ENCODE measurements around the gene ZNF500. TPM values are rescaled to one million over a fixed set of nuclear protein-coding genes. Genes with fewer than 3 reads are reported as not detected.
A peak's percentile ranks its signal among the peaks of the same experiment; 100 is the strongest.

Gene ZNF500
- total RNA-seq, 1 experiment from 2014 or later, result 18.3 TPM

DNA sequence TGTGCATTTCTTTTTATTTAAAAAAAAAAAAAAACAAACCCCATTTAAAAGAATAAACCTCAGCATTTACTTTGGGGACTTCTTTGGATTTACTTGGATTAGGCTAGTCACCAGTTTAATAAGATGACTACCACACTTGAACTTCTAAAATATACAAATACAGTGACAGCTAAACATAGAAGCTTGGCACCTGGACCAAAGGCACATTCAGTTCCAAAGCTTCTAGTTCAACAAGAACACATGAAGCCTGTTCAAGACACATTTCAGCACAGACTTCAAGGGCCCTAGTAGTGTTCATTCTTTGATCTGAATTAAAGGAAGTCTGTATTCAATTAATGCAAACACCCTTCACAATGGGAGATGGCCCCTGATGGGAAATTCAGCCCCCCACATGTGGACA, 47.1 kb upstream of the ZNF500 start:
- H3K79me1 ChIP-seq (ENCODE audit: insufficient read depth, low read depth, low read length, poor library complexity, severe bottlenecking), result no peaks in the 10 kb centered on the region
- no peak for TF ChIP-seq CTCF (conservative IDR thresholded peaks at IDR 0.05)
- H4K8ac ChIP-seq (replicated peaks; ENCODE audit: insufficient read length, low read depth, low read length), result no peak overlapping the region
- H4K91ac ChIP-seq (ENCODE audit: insufficient read length, low read depth, low read length), result no peak overlapping the region
- no peaks in the 10 kb centered on the region for H3K23me2 ChIP-seq (ENCODE audit: insufficient read length, low read depth, low read length, poor library complexity, severe bottlenecking)
- no peak overlapping the region for H3T11ph ChIP-seq (ENCODE audit: low read length)
- no peak overlapping the region for H3K23ac ChIP-seq (ENCODE audit: insufficient read length, low read depth, low read length)
- no peak overlapping the region for H3K4me3 Mint-ChIP-seq
- peak overlapping the region in 1 of 3 experiments; percentile 47; a peak in 2 of 7 replicates for H3K27ac Mint-ChIP-seq
- H4K5ac ChIP-seq (ENCODE audit: insufficient read length, low read depth, low read length), result no peak overlapping the region
- no peak overlapping the region for H3K9ac ChIP-seq (ENCODE audit: extremely low read depth, insufficient read length, low read length)
- H2BK20ac ChIP-seq (ENCODE audit: low read depth, low read length, poor library complexity, severe bottlenecking), result no peak overlapping the region
- H2AK5ac ChIP-seq (ENCODE audit: insufficient read length, low read length), result no peak overlapping the region
- no peaks in the 10 kb centered on the region for H3K27me3 Mint-ChIP-seq (ENCODE audit: low read depth)
- no peak overlapping the region for H2BK12ac ChIP-seq (ENCODE audit: insufficient read length, low read depth, low read length)
- no peak overlapping the region for H3K4me2 ChIP-seq (ENCODE audit: insufficient read depth, insufficient read length, low read length)
- no peak overlapping the region for H3K18ac ChIP-seq (ENCODE audit: insufficient read length, low read depth, low read length)
- no peak for DNase-seq
- H2AFZ ChIP-seq (ENCODE audit: low read length), result no peak overlapping the region
- H2BK120ac ChIP-seq (ENCODE audit: low read depth, low read length, poor library complexity, severe bottlenecking), result no peak overlapping the region
- no peaks in the 10 kb centered on the region for H3K9me3 Mint-ChIP-seq
- no peak overlapping the region for H3K56ac ChIP-seq (ENCODE audit: insufficient read length, low read depth, low read length)
- H2BK15ac ChIP-seq (ENCODE audit: low read depth, low read length), result no peak overlapping the region
- no peak overlapping the region for H2BK5ac ChIP-seq (ENCODE audit: insufficient read length, low read length)
- H3K4me1 ChIP-seq (ENCODE audit: insufficient read depth, low read length), result no peaks in the 10 kb centered on the region
- no peaks in the 10 kb centered on the region for H3K27me3 ChIP-seq (ENCODE audit: insufficient read depth, low read length)
- no peak overlapping the region for H3K27ac ChIP-seq (ENCODE audit: insufficient read length, low read depth, low read length)
- H3K4me1 Mint-ChIP-seq, result no peaks in the 10 kb centered on the region
- no peaks in the 10 kb centered on the region for H3K9me3 ChIP-seq (ENCODE audit: control insufficient read depth, low read depth, low read length)
- no peak overlapping the region for H3K14ac ChIP-seq (ENCODE audit: insufficient read depth, low read length)
- H3K79me2 ChIP-seq (ENCODE audit: insufficient read depth, low read length), result no peaks in the 10 kb centered on the region
- no peak overlapping the region for H3K4ac ChIP-seq (ENCODE audit: low read depth, low read length)
- H4K20me1 ChIP-seq (ENCODE audit: control insufficient read depth, insufficient read depth, insufficient read length), result no peaks in the 10 kb centered on the region
- H3K36me3 Mint-ChIP-seq (ENCODE audit: insufficient read depth in 1 of 3, low read depth in 3 of 3), result peaks cover 31 to 87% (median 68%) of the 10 kb centered on the region in 3 experiments; a peak in 6 of 7 replicates

Measured in H9 (cell line).